ENCODE results near the gene HAAO.
"Not testable (repeated sequence)": the region's sequence is repeated elsewhere in the genome, so short reads cannot be mapped to it uniquely, and the experiment has no call there.

Gene HAAO

GRCh38 chr2:42743659-42743990, 48.8 kb downstream of the HAAO start:
- DNase-seq = no peak

GRCh38 chr2:42742740-42743658, 49.4 kb downstream of the HAAO start:
- no peak for DNase-seq

GRCh38 chr2:42741140-42741539, 51.2 kb downstream of the HAAO start:
- DNase-seq = no peak

GRCh38 chr2:42736598-42737322, 55.6 kb downstream of the HAAO start:
- DNase-seq = no peak

- DNase-seq = no peak
Observed at GRCh38 chr2:42733852-42734251, 58.5 kb downstream of the HAAO start.

GRCh38 chr2:42731316-42731715, 61.1 kb downstream of the HAAO start:
- DNase-seq = not testable (repeated sequence)

- DNase-seq = no peak
Observed at GRCh38 chr2:42726680-42727079, 65.7 kb downstream of the HAAO start.

GRCh38 chr2:42725657-42726056, 66.7 kb downstream of the HAAO start:
- no peak for DNase-seq

GRCh38 chr2:42724886-42725285, 67.5 kb downstream of the HAAO start:
- no peak for DNase-seq

GRCh38 chr2:42723465-42723864, 68.9 kb downstream of the HAAO start:
- DNase-seq = no peak

- peak; percentile 55 for DNase-seq
Observed at GRCh38 chr2:42722320-42723190, 69.8 kb downstream of the HAAO start.

- no peak for DNase-seq
Observed at GRCh38 chr2:42721898-42722297, 70.5 kb downstream of the HAAO start.

All from activated CD4-positive, alpha-beta T cell treated with anti-CD3 and anti-CD28 coated beads for 48 hours (primary cell).